NCI-H2081 (cell line): ENCODE data around the gene WDR59.
"Not testable (repeated sequence)": the region's sequence is repeated elsewhere in the genome, so short reads cannot be mapped to it uniquely, and the experiment has no call there.

Source experiments
- DNase-seq, 2 experiments: peaks; one replicate each; lab custom pipeline; 2025; lab: John Stamatoyannopoulos, UW

The WDR59 gene

GRCh38 chr16:74984529-74985296 is at the start of gene WDR59:
Gene WDR59, minus strand, starts transcription at chr16:74985123. Its CDS starts 106 bp downstream, at chr16:74985017.
- peak; percentile 96 to 98 for DNase-seq

DNA sequence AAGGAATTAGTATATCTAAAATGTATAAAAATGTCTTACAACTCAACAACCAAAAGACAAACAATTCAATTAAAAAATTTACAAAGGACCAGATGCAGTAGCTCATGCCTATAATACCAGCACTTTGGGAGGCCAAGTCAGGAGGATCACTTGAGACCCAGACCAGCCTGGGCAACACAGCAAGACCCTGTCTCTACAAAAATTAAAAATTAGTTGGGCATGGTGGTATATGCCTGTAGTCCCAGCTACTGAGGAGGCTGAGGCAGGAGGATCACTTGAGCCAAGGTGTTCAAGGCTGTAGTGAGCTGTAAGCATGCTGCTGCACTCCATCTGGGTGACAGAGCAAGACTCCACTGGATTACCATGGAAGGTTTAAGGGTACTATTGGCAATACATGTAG is 47.7 kb upstream of the WDR59 start:
- DNase-seq, result no peak

DNA sequence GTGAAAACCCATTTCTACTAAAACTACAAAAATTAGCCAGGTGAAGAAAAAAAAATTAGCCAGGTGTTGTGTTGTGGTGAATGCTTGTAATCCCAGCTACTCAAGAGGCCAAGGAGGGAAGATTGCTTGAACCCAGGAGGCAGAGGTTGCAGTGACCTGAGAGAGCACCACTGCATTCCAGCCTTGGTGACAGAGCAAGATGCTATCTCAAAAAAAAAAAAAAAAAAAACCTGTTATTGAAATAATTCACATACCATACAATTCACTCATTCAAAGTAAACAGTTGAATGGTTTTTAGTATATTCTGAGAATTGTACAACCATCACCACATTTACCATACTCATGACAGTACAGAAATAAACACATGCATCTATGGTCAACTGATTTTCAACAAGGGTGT is 44.9 kb upstream of the WDR59 start:
- DNase-seq, result no peak

GRCh38 chr16:75028544-75029135 is 43.7 kb upstream of the WDR59 start:
- DNase-seq, result no peak

DNA sequence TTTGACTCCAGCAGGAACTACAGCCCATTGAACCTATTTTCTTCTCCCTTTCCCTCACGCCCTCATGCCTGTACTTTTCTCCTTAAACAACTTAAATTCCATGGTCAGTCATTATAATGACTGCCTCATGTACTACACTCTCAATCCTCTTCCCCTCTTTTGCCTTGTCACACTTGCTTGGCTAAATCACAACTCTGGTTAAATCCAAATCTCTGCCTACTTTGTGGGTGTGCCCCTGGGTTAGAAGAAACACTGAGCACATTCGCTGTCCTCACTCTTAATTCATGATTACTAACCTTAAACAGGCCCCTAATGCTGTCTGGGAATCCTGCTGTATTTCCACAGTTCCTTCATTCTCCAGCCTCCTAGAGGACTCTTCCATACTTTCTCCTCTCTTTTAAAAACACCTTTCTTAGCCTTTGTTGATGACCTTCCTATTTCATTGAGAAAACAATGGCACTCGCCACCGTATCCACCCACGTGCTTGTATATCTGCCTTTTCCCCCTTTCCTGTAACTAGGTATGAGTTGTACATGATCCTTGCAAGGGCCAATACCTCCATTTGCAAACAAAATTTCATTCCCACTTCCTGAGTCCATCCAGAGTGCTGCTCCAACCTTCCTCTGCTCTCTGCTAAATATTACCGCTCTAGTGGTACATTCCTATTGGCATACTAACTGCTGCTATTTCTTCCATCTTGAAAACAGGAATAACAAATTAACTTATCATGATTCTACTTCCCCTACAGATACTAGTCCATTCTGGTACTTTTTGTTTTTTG is 42.8 kb upstream of the WDR59 start:
- no peak for DNase-seq

GRCh38 chr16:75026892-75027391 is 42.0 kb upstream of the WDR59 start:
- no peak for DNase-seq

DNA sequence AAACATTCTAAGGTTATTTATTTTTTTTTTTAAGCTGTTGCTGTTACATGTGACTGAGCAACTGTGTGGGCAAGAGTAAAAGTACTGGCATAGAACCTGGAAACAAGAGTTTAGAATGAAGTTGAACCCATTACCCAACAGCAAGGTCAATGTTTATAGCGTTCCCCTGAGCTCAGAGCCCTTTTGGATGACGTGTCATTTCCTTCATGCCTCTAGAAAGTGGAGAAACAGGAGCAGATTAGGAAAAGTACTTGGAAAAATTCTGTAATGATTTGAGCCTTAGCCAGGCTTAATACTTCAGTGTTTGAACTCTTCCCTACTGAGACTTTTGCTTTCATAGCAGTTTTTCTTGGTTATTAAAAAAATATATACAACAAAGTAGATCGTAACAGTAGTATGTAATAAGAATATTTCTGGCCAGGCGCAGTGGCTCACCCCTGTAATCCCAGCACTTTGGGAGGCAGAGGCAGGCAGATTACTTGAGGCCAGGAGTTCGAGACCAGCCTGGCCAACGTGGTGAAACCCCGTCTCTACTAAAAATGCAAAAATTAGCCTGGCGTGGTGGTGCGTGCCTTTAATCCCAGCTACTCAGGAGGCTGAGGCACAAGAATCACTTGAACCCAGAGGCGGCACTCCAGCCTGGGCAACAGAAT is 41.4 kb upstream of the WDR59 start:
- DNase-seq, result not testable (repeated sequence)

GRCh38 chr16:75025761-75026160 is 40.8 kb upstream of the WDR59 start:
- DNase-seq, result no peak

- DNase-seq, result no peak
Observed at GRCh38 chr16:75024594-75024993, 39.7 kb upstream of the WDR59 start.

- no peak for DNase-seq
Observed at GRCh38 chr16:75024182-75024581, 39.3 kb upstream of the WDR59 start.

DNA sequence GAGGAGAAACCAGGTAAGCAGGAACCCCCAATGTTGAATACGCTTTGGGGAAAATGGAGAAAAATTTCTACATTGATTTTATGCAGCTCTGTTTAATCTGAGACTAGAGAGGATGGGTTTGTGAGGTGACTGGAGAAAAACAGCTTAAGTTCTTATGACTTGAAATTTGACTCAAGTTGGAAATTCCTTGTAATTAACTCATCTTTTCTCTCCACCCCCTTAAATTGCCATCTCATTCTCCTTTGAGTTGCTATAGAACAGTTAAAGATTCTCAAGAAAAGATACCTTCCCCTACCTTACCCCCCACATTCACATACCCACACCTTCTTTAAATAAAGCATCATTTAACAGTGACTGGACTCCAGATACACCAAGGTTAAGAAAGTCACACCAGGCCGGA is 38.1 kb upstream of the WDR59 start:
- no peak for DNase-seq

- DNase-seq, result no peak
Observed at GRCh38 chr16:75022567-75022966, 37.6 kb upstream of the WDR59 start.

GRCh38 chr16:75021410-75021809 is 36.5 kb upstream of the WDR59 start:
- DNase-seq, result no peak

- no peak for DNase-seq
Observed at GRCh38 chr16:75019586-75019985, 34.7 kb upstream of the WDR59 start.

GRCh38 chr16:75019007-75019406 is 34.1 kb upstream of the WDR59 start:
- DNase-seq, result no peak

DNA sequence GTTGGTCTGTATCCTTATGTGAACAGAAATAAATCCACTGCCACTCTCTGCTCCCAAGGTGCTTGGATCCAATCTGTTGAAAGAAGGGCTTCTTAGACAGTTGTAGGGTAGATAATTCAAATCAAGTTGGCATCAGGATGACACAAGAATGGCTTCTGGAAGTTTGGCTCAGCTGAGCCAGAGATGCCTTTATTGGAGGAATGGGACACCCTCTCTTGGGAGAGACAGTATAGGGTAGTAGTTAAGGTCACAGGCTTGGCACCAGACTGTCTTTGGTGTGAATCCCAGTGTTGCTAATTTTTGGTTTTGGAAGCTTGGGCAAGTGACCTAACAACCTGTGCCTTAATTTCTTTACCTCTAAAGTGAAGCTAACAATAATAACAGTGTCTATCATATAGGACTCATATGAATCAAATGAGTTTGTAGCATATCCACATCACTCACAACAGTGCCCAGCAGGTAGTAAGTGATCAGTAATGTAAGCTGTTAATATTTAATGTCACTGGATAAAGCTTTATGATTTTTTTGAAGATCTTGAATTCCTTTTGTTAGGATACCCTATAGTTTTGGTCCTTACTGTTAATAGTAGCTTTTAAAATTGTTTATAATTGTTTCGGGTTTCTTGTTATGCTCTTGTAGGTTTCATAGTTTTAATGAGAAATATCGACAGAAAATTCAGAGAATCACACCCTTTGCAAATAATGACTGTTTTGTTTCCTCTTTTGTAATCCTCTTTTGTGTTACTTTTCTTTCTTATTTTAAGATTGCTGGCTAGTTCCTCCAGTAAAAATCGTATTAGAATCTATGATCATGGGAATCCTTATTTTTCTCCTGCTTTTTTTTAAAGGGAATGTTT is 33.0 kb upstream of the WDR59 start:
- no peak for DNase-seq

- DNase-seq, result peak; percentile 24 to 44
Observed at GRCh38 chr16:75016451-75017081, 31.6 kb upstream of the WDR59 start.

DNA sequence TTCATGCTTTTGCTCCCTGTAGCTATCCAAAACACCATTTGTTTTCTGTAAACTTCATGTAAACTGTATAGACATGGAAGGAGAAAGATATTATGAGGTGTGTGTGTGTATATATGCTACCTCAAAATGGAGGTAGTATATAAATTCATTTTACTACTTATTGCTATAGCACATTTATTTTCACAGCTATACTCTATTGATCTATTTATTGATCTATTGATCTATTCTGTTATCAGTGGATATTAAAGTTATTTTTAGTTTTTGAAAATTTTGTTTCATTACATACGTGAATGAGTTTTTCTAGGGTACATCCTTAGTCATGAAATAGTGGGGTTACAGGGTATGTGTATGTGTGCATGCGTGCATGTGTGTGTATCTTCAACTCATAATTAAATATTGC is 29.4 kb upstream of the WDR59 start:
- DNase-seq, result no peak

DNA sequence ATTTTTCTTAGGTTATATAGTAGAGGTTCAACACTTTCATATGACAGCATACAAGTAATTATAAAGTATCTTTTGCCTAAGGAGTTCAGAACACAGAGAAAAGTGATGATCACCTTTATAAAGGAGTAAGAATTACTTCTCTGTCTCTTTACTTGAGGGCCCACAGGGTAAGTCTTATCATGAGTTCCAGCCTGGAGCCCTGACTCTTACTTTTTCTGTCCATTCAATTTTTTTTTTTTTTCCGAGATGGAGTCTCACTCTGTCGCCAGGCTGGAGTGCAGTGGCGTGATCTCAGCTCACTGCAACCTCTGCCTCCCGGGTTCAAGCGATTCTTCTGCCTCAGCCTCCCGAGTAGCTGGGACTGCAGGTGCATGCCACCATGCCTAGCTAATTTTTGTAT is 28.2 kb upstream of the WDR59 start:
- DNase-seq, result not testable (repeated sequence)

DNA sequence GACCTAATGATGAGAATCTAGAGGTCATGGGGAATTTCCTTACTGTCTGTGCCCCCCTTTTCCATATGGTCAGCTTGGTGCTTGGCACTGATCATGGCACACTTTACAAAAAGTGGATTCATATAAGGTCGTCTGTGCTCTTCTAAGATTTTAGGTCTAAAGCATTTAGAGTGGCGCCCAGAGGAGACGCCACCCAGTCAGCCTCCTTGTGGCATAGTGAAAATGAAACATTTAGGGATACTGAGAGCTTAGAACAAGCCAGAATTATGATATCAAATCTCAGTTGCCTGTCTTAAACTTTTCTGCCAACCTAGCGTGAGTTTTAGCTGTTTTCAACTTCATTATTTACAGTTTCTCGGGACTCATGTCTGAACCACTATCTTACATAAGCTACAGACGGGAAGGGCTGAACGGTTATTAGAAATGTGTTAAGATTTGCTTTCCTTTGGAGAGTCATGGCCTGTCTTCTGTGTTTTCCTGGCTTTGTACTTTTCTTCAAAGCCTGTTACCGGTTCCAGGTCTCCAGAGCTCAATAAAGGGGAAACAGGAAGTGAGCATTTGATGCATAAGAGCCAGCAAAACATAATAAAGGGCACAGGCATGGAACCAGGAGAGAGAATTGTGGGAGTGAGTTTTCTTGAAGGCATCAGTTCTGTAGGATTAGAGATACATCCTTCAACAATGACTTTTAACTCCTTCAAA is 27.6 kb upstream of the WDR59 start:
- no peak for DNase-seq
